Neural cell (in vitro differentiated cells): ENCODE data around the gene STAT4. TPM values are rescaled to one million over a fixed set of nuclear protein-coding genes. Genes with fewer than 3 reads are reported as not detected.

Source experiments
- H2AFZ ChIP-seq: fragments of 200-600, 300-800 bp; sonication (generic), shearing (Covaris generic); 2 replicates; pipeline ENCODE4 v1.6.0; 2014; ENCODE audit warnings: low read depth, mild to moderate bottlenecking, antibody characterized with exemption, low read length, moderate library complexity
- H3F3A ChIP-seq: fragments of 200-600 bp; shearing (Covaris generic); 2 replicates; pipeline ENCODE4 v1.6.1; 2016; ENCODE audit warnings: mild to moderate bottlenecking, moderate library complexity, mixed read lengths, antibody characterized with exemption, low read length; ENCODE audit not compliant: insufficient read depth, poor library complexity, severe bottlenecking
- H3K27ac ChIP-seq: fragments of 200-600, 300-800 bp; sonication (generic), shearing (Covaris generic); 2 replicates; pipeline ENCODE4 v1.5.1; 2014; ENCODE audit warnings: mild to moderate bottlenecking, low read length, moderate library complexity
- H3K27me3 ChIP-seq: fragments of 300-800, 200-600 bp; sonication (generic), shearing (Covaris generic); 2 replicates; pipeline ENCODE4 v1.6.0; 2014; ENCODE audit warnings: mild to moderate bottlenecking, low read depth, low read length, moderate library complexity; ENCODE audit not compliant: insufficient read depth
- H3K36me3 ChIP-seq: fragments of 300-800, 200-600 bp; sonication (generic), shearing (Covaris generic); 2 replicates; pipeline ENCODE4 v1.5.1; 2014; ENCODE audit warnings: mild to moderate bottlenecking, antibody characterized with exemption, low read length, moderate library complexity; ENCODE audit not compliant: insufficient read depth
- H3K4me2 ChIP-seq: fragments of 300-800, 200-600 bp; sonication (generic), shearing (Covaris generic); 2 replicates; pipeline ENCODE4 v1.6.0; 2014; ENCODE audit warnings: mild to moderate bottlenecking, low read length
- H3K4me3 ChIP-seq: fragments of 300-800, 200-600 bp; sonication (generic), shearing (Covaris generic); 2 replicates; pipeline ENCODE4 v1.5.1; 2014; ENCODE audit warnings: mild to moderate bottlenecking, low read length, moderate library complexity
- H3K79me2 ChIP-seq: fragments of 200-600 bp; shearing (Covaris generic); replicated peaks from 2 replicates; pipeline ENCODE4 v1.6.0; 2014; ENCODE audit warnings: mild to moderate bottlenecking, low read length, moderate library complexity; ENCODE audit not compliant: insufficient read depth
- H3K9ac ChIP-seq: fragments of 300-800, 200-600 bp; sonication (generic), shearing (Covaris generic); 2 replicates; pipeline ENCODE4 v1.6.1; 2016; ENCODE audit warnings: mild to moderate bottlenecking, low read length, mixed read lengths
- H3K9me2 ChIP-seq: fragments of 200-600 bp; shearing (Covaris generic); 2 replicates; pipeline ENCODE4 v1.6.1; 2016; ENCODE audit warnings: mild to moderate bottlenecking, low read length, mixed read lengths; ENCODE audit not compliant: insufficient read depth
- H3K9me3 ChIP-seq: fragments of 200-600, 300-800 bp; sonication (generic), shearing (Covaris generic); 2 replicates; pipeline ENCODE4 v1.6.1; 2016; ENCODE audit warnings: mild to moderate bottlenecking, mixed run types, low read length, moderate library complexity, mixed read lengths
- H4K20me1 ChIP-seq: fragments of 200-600 bp; shearing (Covaris generic); 2 replicates; pipeline ENCODE4 v1.6.1; 2016; ENCODE audit warnings: mild to moderate bottlenecking, mixed run types; ENCODE audit not compliant: insufficient read depth
- CTCF ChIP-seq: fragments of 450-650 bp; IDR thresholded peaks from 2 replicates; pipeline ENCODE4 v1.5.1; 2014; ENCODE audit warnings: antibody characterized with exemption, mild to moderate bottlenecking, moderate library complexity; ENCODE audit not compliant: poor library complexity, severe bottlenecking
- EP300 ChIP-seq: fragments of 450-650 bp; conservative IDR thresholded peaks from 2 replicates; pipeline ENCODE4 v1.6.1; 2014; ENCODE audit warnings: antibody characterized with exemption, mild to moderate bottlenecking, moderate library complexity; ENCODE audit not compliant: poor library complexity, severe bottlenecking
- EZH2 ChIP-seq: fragments of 200-600, 300-800 bp; shearing (Covaris generic), sonication (generic); IDR thresholded peaks from 2 replicates; pipeline ENCODE4 v1.6.1; 2014; ENCODE audit warnings: antibody characterized with exemption, low read length, borderline replicate concordance, mild to moderate bottlenecking; ENCODE audit not compliant: insufficient read depth, poor library complexity, severe bottlenecking
- MXI1 ChIP-seq: fragments of 450-650 bp; conservative IDR thresholded peaks from 2 replicates; pipeline ENCODE4 v1.6.1; 2014; ENCODE audit warnings: antibody characterized with exemption, mild to moderate bottlenecking; ENCODE audit not compliant: poor library complexity, severe bottlenecking
- POLR2AphosphoS5 ChIP-seq: IDR thresholded peaks from 2 replicates; pipeline ENCODE4 v1.6.1; 2012
- RAD21 ChIP-seq: fragments of 450-650 bp; conservative IDR thresholded peaks from 2 replicates; pipeline ENCODE4 v1.6.1; 2014; ENCODE audit warnings: antibody characterized with exemption, mild to moderate bottlenecking, moderate library complexity
- REST ChIP-seq: IDR thresholded peaks from 2 replicates; pipeline ENCODE4 v1.6.1; 2012; ENCODE audit warnings: borderline replicate concordance
- SMC3 ChIP-seq: fragments of 450-650 bp; conservative IDR thresholded peaks from 2 replicates; pipeline ENCODE4 v1.6.1; 2014; ENCODE audit warnings: antibody characterized with exemption, mild to moderate bottlenecking, moderate library complexity; ENCODE audit not compliant: poor library complexity
- TAF1 ChIP-seq: IDR thresholded peaks from 2 replicates; pipeline ENCODE4 v1.6.1; 2012; ENCODE audit warnings: low read depth
- polyA plus RNA-seq: library from polyadenylated mRNA; depleted of rRNA; stranded (reverse); fragments of >200 nt; gene quantifications from 2 replicates; pipeline ENCODE4 v1.2.3, GENCODE V29; 2014

Gene STAT4
- polyA plus RNA-seq, 1 donor from 2014 or later: 3.7 TPM

GRCh38 chr2:191180276-191180675 is 29.5 kb upstream of the STAT4 start:
- H3K27me3 ChIP-seq: no peaks in the 10 kb centered on the region
- no peaks in the 10 kb centered on the region for H4K20me1 ChIP-seq
- TF ChIP-seq EP300: no peak
- TF ChIP-seq SMC3: no peak
- no peak for TF ChIP-seq RAD21
- no peak for TF ChIP-seq EZH2
- no peak for TF ChIP-seq POLR2AphosphoS5
- TF ChIP-seq CTCF: no peak
- no peak for TF ChIP-seq TAF1
- TF ChIP-seq MXI1: no peak
- no peak for TF ChIP-seq REST
- H2AFZ ChIP-seq: no peak overlapping the region
- no peaks in the 10 kb centered on the region for H3F3A ChIP-seq
- no peaks in the 10 kb centered on the region for H3K9me2 ChIP-seq
- H3K4me2 ChIP-seq: no peak overlapping the region
- H3K79me2 ChIP-seq: no peaks in the 10 kb centered on the region
- no peaks in the 10 kb centered on the region for H3K9me3 ChIP-seq
- H3K9ac ChIP-seq: no peak overlapping the region
- no peak overlapping the region for H3K27ac ChIP-seq
- no peak overlapping the region for H3K4me3 ChIP-seq
- no peaks in the 10 kb centered on the region for H3K36me3 ChIP-seq

GRCh38 chr2:191178806-191179514 is 28.2 kb upstream of the STAT4 start:
- TF ChIP-seq MXI1: no peak
- no peak for TF ChIP-seq EP300
- no peak for TF ChIP-seq POLR2AphosphoS5
- no peak for TF ChIP-seq CTCF
- no peak for TF ChIP-seq TAF1
- TF ChIP-seq REST: no peak
- TF ChIP-seq EZH2: no peak
- no peak for TF ChIP-seq RAD21

More at GRCh38 chr2:191178806-191179514, 28.2 kb upstream of the STAT4 start:
- Histone ChIP-seq H3K4me3 (no peak overlapping the region), H4K20me1 (no peaks in the 10 kb centered on the region), H3K9ac (no peak overlapping the region), H3K27me3 (no peaks in the 10 kb centered on the region), H3K27ac (no peak overlapping the region), H3F3A (no peaks in the 10 kb centered on the region), H3K4me2 (no peak overlapping the region), H2AFZ (no peak overlapping the region), H3K36me3 (no peaks in the 10 kb centered on the region), H3K9me2 (no peaks in the 10 kb centered on the region), H3K79me2 (no peaks in the 10 kb centered on the region), H3K9me3 (no peaks in the 10 kb centered on the region)
